ENCODE data around the gene OR51A4. TPM values are rescaled to one million over a fixed set of nuclear protein-coding genes. Genes with fewer than 3 reads are reported as not detected.

Gene OR51A4
- total and polyA plus RNA-seq, 10 of the 15 experiments (the other 5 are each of a cell fraction or from before 2014, with no cell fraction given): not detected

DNA sequence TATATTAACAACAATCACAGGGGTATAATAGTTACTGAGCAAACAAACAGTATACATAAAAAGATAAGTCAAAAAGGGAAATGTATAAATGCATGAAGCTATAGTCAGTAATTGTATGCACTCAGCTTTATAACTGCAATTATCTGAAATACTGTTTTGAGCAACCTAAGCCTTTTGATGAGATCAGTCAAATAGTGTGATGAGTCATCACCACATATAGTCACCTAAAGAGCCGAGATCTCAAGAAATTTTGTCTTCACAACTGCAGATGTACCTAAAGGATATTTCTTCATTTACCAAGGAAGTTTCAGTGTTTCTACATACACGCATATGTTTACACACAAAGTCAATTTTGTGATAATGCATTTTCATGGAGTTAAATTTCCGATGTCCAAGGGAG lies 13.5 kb upstream of the OR51A4 start:
- in situ Hi-C loops (cut with MboI) (no loop called here), intact Hi-C loops (cut with micrococcal nuclease; ENCODE audit: unreplicated experiment) (no loop called here)
- no peak overlapping the region for H3K4me3 ChIP-seq
- ATAC-seq (no peak), DNase-seq (ENCODE audit: low read depth, low spot score) (no peak), FAIRE-seq (no peak)
- no peaks in the 10 kb centered on the region for H3K79me2 ChIP-seq (ENCODE audit: control insufficient read depth, insufficient read depth, low read length)
- H3K36me3 ChIP-seq (ENCODE audit: control insufficient read depth in 2 of 2, insufficient read depth in 2 of 2, low read length in 1 of 2): no peaks in the 10 kb centered on the region
- no peaks in the 10 kb centered on the region for H4K20me1 ChIP-seq (ENCODE audit: control insufficient read depth, insufficient read depth)
- POLR2A ChIA-PET: no interaction called here
- no peaks in the 10 kb centered on the region for H3K4me1 ChIP-seq (ENCODE audit: control insufficient read depth, insufficient read depth, low read length)
- RAD21 ChIA-PET (ENCODE audit: unreplicated experiment): no interaction called here
- no peaks in the 10 kb centered on the region for H3K27me3 ChIP-seq (replicated peaks in 1 of 2; ENCODE audit: control insufficient read depth in 2 of 2, insufficient read depth in 2 of 2, low read length in 1 of 2)
- 19% methylated on average over 3 of the region's 3 CpGs for WGBS (ENCODE audit: insufficient coverage, insufficient replicate concordance, low lambda C conversion rate, missing lambda C conversion rate)
- no peak overlapping the region for H3K4me2 ChIP-seq (ENCODE audit: control insufficient read depth, insufficient read depth)
- CTCF ChIA-PET: no interaction called here
- SMC1A ChIA-PET (ENCODE audit: uncharacterized antibody, unreplicated experiment): no interaction called here
- no peaks in the 10 kb centered on the region for H3K9me3 ChIP-seq (replicated peaks; ENCODE audit: control insufficient read depth, insufficient read depth, low read length)
- H3K9ac ChIP-seq (ENCODE audit: control insufficient read depth, insufficient read depth, low read length): no peak overlapping the region
- BruUV-seq (replicated peaks): no TSS peak
- H3K27ac ChIP-seq (ENCODE audit: control insufficient read depth, insufficient read depth): no peak overlapping the region
- TF ChIP-seq KDM1A (IDR thresholded peaks at IDR 0.05; ENCODE audit: borderline replicate concordance): no peak
- no peak for TF ChIP-seq JUNB (IDR thresholded peaks at IDR 0.05)
- TF ChIP-seq LARP7 (IDR thresholded peaks at IDR 0.05): no peak
- no peak for TF ChIP-seq CREM (IDR thresholded peaks at IDR 0.05; ENCODE audit: low read depth)
- no peak for TF ChIP-seq YY1 (IDR thresholded peaks at IDR 0.05; ENCODE audit: low read depth, low read length)
- no peak for TF ChIP-seq MEF2A (IDR thresholded peaks at IDR 0.05; ENCODE audit: insufficient read depth, low read depth, low read length)
- no peak for TF ChIP-seq POLR2AphosphoS2 (IDR thresholded peaks at IDR 0.05; ENCODE audit: low read depth, low read length)
- TF ChIP-seq NR2C1 (IDR thresholded peaks at IDR 0.05): no peak
- TF ChIP-seq SUPT20H (IDR thresholded peaks at IDR 0.05; ENCODE audit: borderline replicate concordance, control insufficient read depth, low read depth, low read length): no peak
- TF ChIP-seq SREBF2 (IDR thresholded peaks at IDR 0.05; ENCODE audit: low read length): no peak
- TF ChIP-seq, protein P1, sequence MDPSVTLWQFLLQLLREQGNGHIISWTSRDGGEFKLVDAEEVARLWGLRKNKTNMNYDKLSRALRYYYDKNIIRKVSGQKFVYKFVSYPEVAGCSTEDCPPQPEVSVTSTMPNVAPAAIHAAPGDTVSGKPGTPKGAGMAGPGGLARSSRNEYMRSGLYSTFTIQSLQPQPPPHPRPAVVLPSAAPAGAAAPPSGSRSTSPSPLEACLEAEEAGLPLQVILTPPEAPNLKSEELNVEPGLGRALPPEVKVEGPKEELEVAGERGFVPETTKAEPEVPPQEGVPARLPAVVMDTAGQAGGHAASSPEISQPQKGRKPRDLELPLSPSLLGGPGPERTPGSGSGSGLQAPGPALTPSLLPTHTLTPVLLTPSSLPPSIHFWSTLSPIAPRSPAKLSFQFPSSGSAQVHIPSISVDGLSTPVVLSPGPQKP (IDR thresholded peaks at IDR 0.05; ENCODE audit: low read depth, low read length): no peak
- TF ChIP-seq, protein P2, sequence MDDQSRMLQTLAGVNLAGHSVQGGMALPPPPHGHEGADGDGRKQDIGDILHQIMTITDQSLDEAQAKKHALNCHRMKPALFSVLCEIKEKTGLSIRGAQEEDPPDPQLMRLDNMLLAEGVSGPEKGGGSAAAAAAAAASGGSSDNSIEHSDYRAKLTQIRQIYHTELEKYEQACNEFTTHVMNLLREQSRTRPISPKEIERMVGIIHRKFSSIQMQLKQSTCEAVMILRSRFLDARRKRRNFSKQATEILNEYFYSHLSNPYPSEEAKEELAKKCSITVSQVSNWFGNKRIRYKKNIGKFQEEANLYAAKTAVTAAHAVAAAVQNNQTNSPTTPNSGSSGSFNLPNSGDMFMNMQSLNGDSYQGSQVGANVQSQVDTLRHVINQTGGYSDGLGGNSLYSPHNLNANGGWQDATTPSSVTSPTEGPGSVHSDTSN (IDR thresholded peaks at IDR 0.05; ENCODE audit: insufficient replicate concordance, low read depth, low read length): no peak
- TF ChIP-seq RELA (IDR thresholded peaks at IDR 0.05; ENCODE audit: borderline replicate concordance, partially characterized antibody): no peak
- TF ChIP-seq, protein P3, sequence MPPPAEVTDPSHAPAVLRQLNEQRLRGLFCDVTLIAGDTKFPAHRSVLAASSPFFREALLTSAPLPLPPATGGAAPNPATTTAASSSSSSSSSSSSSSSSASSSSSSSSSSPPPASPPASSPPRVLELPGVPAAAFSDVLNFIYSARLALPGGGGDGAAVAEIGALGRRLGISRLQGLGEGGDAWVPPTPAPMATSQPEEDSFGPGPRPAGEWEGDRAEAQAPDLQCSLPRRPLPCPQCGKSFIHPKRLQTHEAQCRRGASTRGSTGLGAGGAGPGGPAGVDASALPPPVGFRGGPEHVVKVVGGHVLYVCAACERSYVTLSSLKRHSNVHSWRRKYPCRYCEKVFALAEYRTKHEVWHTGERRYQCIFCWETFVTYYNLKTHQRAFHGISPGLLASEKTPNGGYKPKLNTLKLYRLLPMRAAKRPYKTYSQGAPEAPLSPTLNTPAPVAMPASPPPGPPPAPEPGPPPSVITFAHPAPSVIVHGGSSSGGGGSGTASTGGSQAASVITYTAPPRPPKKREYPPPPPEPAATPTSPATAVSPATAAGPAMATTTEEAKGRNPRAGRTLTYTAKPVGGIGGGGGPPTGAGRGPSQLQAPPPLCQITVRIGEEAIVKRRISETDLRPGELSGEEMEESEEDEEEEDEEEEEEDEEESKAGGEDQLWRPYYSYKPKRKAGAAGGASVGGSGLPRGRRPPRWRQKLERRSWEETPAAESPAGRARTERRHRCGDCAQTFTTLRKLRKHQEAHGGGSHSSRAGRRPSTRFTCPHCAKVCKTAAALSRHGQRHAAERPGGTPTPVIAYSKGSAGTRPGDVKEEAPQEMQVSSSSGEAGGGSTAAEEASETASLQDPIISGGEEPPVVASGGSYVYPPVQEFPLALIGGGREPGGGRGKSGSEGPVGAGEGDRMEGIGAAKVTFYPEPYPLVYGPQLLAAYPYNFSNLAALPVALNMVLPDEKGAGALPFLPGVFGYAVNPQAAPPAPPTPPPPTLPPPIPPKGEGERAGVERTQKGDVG (CRISPR knock-in tag; IDR thresholded peaks at IDR 0.05): no peak
- TF ChIP-seq, protein P4, sequence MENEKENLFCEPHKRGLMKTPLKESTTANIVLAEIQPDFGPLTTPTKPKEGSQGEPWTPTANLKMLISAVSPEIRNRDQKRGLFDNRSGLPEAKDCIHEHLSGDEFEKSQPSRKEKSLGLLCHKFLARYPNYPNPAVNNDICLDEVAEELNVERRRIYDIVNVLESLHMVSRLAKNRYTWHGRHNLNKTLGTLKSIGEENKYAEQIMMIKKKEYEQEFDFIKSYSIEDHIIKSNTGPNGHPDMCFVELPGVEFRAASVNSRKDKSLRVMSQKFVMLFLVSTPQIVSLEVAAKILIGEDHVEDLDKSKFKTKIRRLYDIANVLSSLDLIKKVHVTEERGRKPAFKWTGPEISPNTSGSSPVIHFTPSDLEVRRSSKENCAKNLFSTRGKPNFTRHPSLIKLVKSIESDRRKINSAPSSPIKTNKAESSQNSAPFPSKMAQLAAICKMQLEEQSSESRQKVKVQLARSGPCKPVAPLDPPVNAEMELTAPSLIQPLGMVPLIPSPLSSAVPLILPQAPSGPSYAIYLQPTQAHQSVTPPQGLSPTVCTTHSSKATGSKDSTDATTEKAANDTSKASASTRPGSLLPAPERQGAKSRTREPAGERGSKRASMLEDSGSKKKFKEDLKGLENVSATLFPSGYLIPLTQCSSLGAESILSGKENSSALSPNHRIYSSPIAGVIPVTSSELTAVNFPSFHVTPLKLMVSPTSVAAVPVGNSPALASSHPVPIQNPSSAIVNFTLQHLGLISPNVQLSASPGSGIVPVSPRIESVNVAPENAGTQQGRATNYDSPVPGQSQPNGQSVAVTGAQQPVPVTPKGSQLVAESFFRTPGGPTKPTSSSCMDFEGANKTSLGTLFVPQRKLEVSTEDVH (IDR thresholded peaks at IDR 0.05; ENCODE audit: low read depth, partially characterized antibody): no peak
- TF ChIP-seq EED (IDR thresholded peaks at IDR 0.05; ENCODE audit: low read depth): no peak
- no peak overlapping the region for H2AFZ ChIP-seq (ENCODE audit: control insufficient read depth, low read depth, low read length)

Measured in GM12878 (cell line).